HEK293 (cell line): ENCODE results near the gene PRSS22.

Experiments used
- CTCF ChIA-PET: fragments of 350-600 bp; formaldehyde crosslinking; extraction: SDS; loops from one replicate; lab custom pipeline; 2021; ENCODE audit warnings: antibody characterized with exemption; lab: Yijun Ruan, JAX
- POLR2A ChIA-PET: fragments of 300-600 bp; formaldehyde crosslinking; extraction: SDS; loops from one replicate; lab custom pipeline; 2020; ENCODE audit warnings: antibody characterized with exemption, inconsistent platforms; lab: Yijun Ruan, JAX
- H3K27ac ChIP-seq: fragments of 200-500 bp; sonication (Bioruptor generic); 2 replicates; pipeline ENCODE4 v1.5.1; 2014; ENCODE audit warnings: low read depth, low read length, control low read depth, inconsistent platforms; ENCODE audit errors: extremely low read depth
- H3K36me3 ChIP-seq, 2 experiments: fragments of 200-500 bp in 1 of 2; sonication (Bioruptor generic) in 1 of 2; 1 replicate in 1 of 2; 2 replicates in 1 of 2; pipeline ENCODE4 v1.5.1; 2014 to 2017; ENCODE audit warnings: inconsistent platforms in 2 of 2, low read length in 2 of 2; ENCODE audit not compliant: control insufficient read depth in 2 of 2, insufficient read depth in 1 of 2
- H3K4me1 ChIP-seq: fragments of 200-500 bp; sonication (Bioruptor generic); 2 replicates; pipeline ENCODE4 v1.5.1; 2014; ENCODE audit warnings: mild to moderate bottlenecking, low read length, inconsistent platforms; ENCODE audit not compliant: control insufficient read depth, insufficient read depth
- H3K4me3 ChIP-seq: 2 replicates; pipeline ENCODE4 v1.5.1; 2011; ENCODE audit warnings: low read depth, mild to moderate bottlenecking, control low read depth, low read length, moderate library complexity
- H3K9me3 ChIP-seq: fragments of 200-500 bp; sonication (Bioruptor generic); 2 replicates; pipeline ENCODE4 v1.5.1; 2014; ENCODE audit warnings: low read depth, low read length, inconsistent platforms; ENCODE audit not compliant: control insufficient read depth, insufficient read depth
- AEBP2 ChIP-seq: fragments of 450-650 bp; formaldehyde crosslinking; IDR thresholded peaks from 2 replicates; pipeline ENCODE4 v1.5.1; 2016; ENCODE audit warnings: missing biosample characterization, missing genetic modification characterization, borderline replicate concordance
- GLI2 ChIP-seq: fragments of 450-650 bp; formaldehyde crosslinking; IDR thresholded peaks from 2 replicates; pipeline ENCODE4; 2017; ENCODE audit warnings: missing biosample characterization, missing genetic modification characterization, low read depth, borderline replicate concordance
- KLF7 ChIP-seq: fragments of 450-650 bp; formaldehyde crosslinking; IDR thresholded peaks from 2 replicates; pipeline ENCODE4 v1.5.1; 2016; ENCODE audit warnings: missing biosample characterization, missing genetic modification characterization, borderline replicate concordance
- PBX3 ChIP-seq: sonication (generic); formaldehyde crosslinking; IDR thresholded peaks from 2 replicates; pipeline ENCODE4 v1.8.1; 2022; ENCODE audit warnings: mild to moderate bottlenecking, moderate library complexity, missing genetic modification reagents
- ZBTB48 ChIP-seq: fragments of 450-650 bp; formaldehyde crosslinking; IDR thresholded peaks from 2 replicates; pipeline ENCODE4 v1.5.1; 2016; ENCODE audit warnings: missing biosample characterization, missing genetic modification characterization
- ZEB2 ChIP-seq: fragments of 450-650 bp; formaldehyde crosslinking; IDR thresholded peaks from 2 replicates; pipeline ENCODE4 v1.5.1; 2016; ENCODE audit warnings: missing biosample characterization, missing genetic modification characterization
- ZNF114 ChIP-seq: fragments of 450-650 bp; formaldehyde crosslinking; IDR thresholded peaks from 2 replicates; pipeline ENCODE4 v1.5.0; 2017; ENCODE audit warnings: missing biosample characterization, missing genetic modification characterization
- ZNF121 ChIP-seq: fragments of 450-650 bp; formaldehyde crosslinking; IDR thresholded peaks from 2 replicates; pipeline ENCODE4 v1.5.1; 2016; ENCODE audit warnings: missing biosample characterization, missing genetic modification characterization
- ZNF184 ChIP-seq: fragments of 450-650 bp; IDR thresholded peaks from 2 replicates; pipeline ENCODE4 v1.5.1; 2018; ENCODE audit warnings: missing biosample characterization, mild to moderate bottlenecking, missing genetic modification characterization
- ZNF202 ChIP-seq: fragments of 450-650 bp; formaldehyde crosslinking; IDR thresholded peaks from 2 replicates; pipeline ENCODE4 v1.5.1; 2016; ENCODE audit warnings: missing biosample characterization, missing genetic modification characterization, borderline replicate concordance
- ZNF214 ChIP-seq: fragments of 450-650 bp; formaldehyde crosslinking; IDR thresholded peaks from 2 replicates; pipeline ENCODE4 v1.5.1; 2017; ENCODE audit warnings: missing biosample characterization, mild to moderate bottlenecking, missing genetic modification characterization, borderline replicate concordance
- ZNF221 ChIP-seq: fragments of 450-650 bp; formaldehyde crosslinking; IDR thresholded peaks from 2 replicates; pipeline ENCODE4 v1.5.1; 2017; ENCODE audit warnings: missing biosample characterization, missing genetic modification characterization, borderline replicate concordance
- ZNF23 ChIP-seq: fragments of 450-650 bp; formaldehyde crosslinking; IDR thresholded peaks from 2 replicates; pipeline ENCODE4 v1.5.1; 2016; ENCODE audit warnings: missing biosample characterization, missing genetic modification characterization, borderline replicate concordance
- ZNF24 ChIP-seq: fragments of 450-650 bp; formaldehyde crosslinking; IDR thresholded peaks from 2 replicates; pipeline ENCODE4 v1.5.1; 2016; ENCODE audit warnings: missing biosample characterization, missing genetic modification characterization
- ZNF248 ChIP-seq: fragments of 450-650 bp; formaldehyde crosslinking; IDR thresholded peaks from 2 replicates; pipeline ENCODE4 v1.5.1; 2017; ENCODE audit warnings: missing biosample characterization, missing genetic modification characterization
- ZNF394 ChIP-seq: fragments of 450-650 bp; formaldehyde crosslinking; IDR thresholded peaks from 2 replicates; pipeline ENCODE4 v1.5.1; 2016; ENCODE audit warnings: missing biosample characterization, missing genetic modification characterization, mild to moderate bottlenecking, moderate library complexity, borderline replicate concordance
- ZNF398 ChIP-seq: fragments of 450-650 bp; formaldehyde crosslinking; IDR thresholded peaks from 2 replicates; pipeline ENCODE4 v1.5.1; 2017; ENCODE audit warnings: missing biosample characterization, missing genetic modification characterization
- ZNF513 ChIP-seq: fragments of 450-650 bp; IDR thresholded peaks from 2 replicates; pipeline ENCODE4 v1.5.1; 2018; ENCODE audit warnings: missing biosample characterization, missing genetic modification characterization
- ZNF544 ChIP-seq: fragments of 450-650 bp; formaldehyde crosslinking; IDR thresholded peaks from 2 replicates; pipeline ENCODE4 v1.5.0; 2017; ENCODE audit warnings: missing biosample characterization, missing genetic modification characterization
- ZNF558 ChIP-seq: fragments of 450-650 bp; formaldehyde crosslinking; IDR thresholded peaks from 2 replicates; pipeline ENCODE4 v1.5.1; 2016; ENCODE audit warnings: missing biosample characterization, missing genetic modification characterization
- ZNF610 ChIP-seq: fragments of 450-650 bp; formaldehyde crosslinking; IDR thresholded peaks from 2 replicates; pipeline ENCODE4 v1.5.1; 2016; ENCODE audit warnings: missing biosample characterization, missing genetic modification characterization, borderline replicate concordance
- ZNF629 ChIP-seq: fragments of 450-650 bp; formaldehyde crosslinking; IDR thresholded peaks from 2 replicates; pipeline ENCODE4 v1.5.1; 2017; ENCODE audit warnings: missing biosample characterization, missing genetic modification characterization
- ZNF660 ChIP-seq: fragments of 450-650 bp; IDR thresholded peaks from 2 replicates; pipeline ENCODE4 v1.5.1; 2018; ENCODE audit warnings: missing biosample characterization, mild to moderate bottlenecking, missing genetic modification characterization
- ZNF785 ChIP-seq: fragments of 450-650 bp; formaldehyde crosslinking; IDR thresholded peaks from 2 replicates; pipeline ENCODE4 v1.5.1; 2016; ENCODE audit warnings: missing biosample characterization, missing genetic modification characterization

The PRSS22 gene

GRCh38 chr16:2902337-2903130 lies 44.6 kb upstream of the PRSS22 start (continued):
- peak; percentile 37; the same call in 1 of the 2 replicates for TF ChIP-seq ZNF394 (tag by site-specific recombination)
- TF ChIP-seq ZNF121 (tag by site-specific recombination): peak; percentile 72; the same call in 1 of the 2 replicates
- no peak for TF ChIP-seq ZNF398 (tag by site-specific recombination)
- TF ChIP-seq ZNF184 (tag by site-specific recombination): no peak
- no peak for TF ChIP-seq KLF7
- TF ChIP-seq ZNF214: peak; percentile 94
- TF ChIP-seq ZNF202 (tag by site-specific recombination): no peak
- TF ChIP-seq ZNF544 (tag by site-specific recombination): no peak
- TF ChIP-seq ZEB2 (tag by site-specific recombination): no peak
- no peak for TF ChIP-seq ZBTB48 (tag by site-specific recombination)
- no peak for TF ChIP-seq AEBP2 (tag by site-specific recombination)
- TF ChIP-seq, all 188 proteins: peak for 3

GRCh38 chr16:2900526-2901075 lies 42.6 kb upstream of the PRSS22 start:
- Histone ChIP-seq H3K9me3 (no peaks in the 10 kb centered on the region), H3K4me1 (no peaks in the 10 kb centered on the region), H3K36me3 (peaks cover 0 to 34% of the 10 kb centered on the region in 2 experiments; a peak in 1 of 3 replicates), H3K27ac (no peak overlapping the region), H3K4me3 (no peak overlapping the region)
- ChIA-PET CTCF (interaction anchor here (0.6 kb wide), 1 partner anchor 28 kb away, joined by 4 read pairs; no protein-coding TSS in a partner anchor), POLR2A (no interaction called here)
- TF ChIP-seq ZNF248 (tag by site-specific recombination) (no peak), GLI2 (tag by site-specific recombination) (no peak), ZNF610 (tag by site-specific recombination) (no peak), ZNF785 (tag by site-specific recombination) (no peak), ZNF660 (tag by site-specific recombination) (no peak), ZNF221 (tag by site-specific recombination) (no peak), ZNF558 (tag by site-specific recombination) (no peak), ZNF114 (no peak), ZNF513 (no peak), PBX3 (CRISPR knock-in tag) (no peak), ZNF629 (tag by site-specific recombination) (no peak), ZNF23 (no peak), ZNF24 (tag by site-specific recombination) (no peak)
